NCI-H1436 (cell line): Measurements from ENCODE around the gene LRP4.

Source experiments
- DNase-seq: peaks from one replicate; lab custom pipeline; 2025; lab: John Stamatoyannopoulos, UW

Gene LRP4

DNA sequence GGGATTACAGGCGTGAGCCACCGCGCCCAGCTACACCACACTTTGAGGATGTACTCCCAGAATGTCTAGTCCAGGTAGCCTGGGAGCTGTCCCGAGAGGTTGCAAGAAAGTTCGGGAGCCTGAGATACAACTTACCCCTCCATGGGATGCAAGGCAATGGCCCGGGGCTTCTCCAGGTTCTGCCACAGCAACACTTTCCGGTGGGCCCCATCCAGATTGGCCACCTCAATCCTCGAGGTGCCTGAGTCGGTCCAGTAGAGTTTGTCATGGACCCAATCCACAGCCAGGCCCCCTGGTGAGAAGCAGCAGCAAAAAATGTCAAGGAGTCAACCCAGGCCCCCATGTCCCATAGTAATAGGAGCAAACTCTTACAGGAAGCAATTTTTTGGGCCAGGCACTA is 25.5 kb downstream of the LRP4 start:
- DNase-seq, result no peak

DNA sequence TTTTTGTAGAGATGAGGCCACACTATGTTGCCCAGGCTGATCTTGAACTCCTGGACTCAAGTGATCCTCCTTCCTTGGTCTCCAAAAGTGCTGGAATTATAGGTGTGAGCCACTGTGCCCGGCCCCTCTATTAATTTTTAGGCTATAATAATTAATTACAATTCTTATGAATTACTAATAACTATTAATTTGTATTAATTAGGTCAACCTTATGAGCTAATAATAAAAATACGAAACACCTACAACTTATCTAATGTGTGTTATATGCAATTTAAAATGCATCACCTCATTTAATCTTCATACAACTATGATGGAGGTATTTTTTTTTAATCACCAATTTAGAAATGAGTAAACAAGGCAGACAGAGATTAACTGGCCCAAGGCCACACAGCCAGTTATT is 26.2 kb downstream of the LRP4 start:
- DNase-seq, result no peak

DNA sequence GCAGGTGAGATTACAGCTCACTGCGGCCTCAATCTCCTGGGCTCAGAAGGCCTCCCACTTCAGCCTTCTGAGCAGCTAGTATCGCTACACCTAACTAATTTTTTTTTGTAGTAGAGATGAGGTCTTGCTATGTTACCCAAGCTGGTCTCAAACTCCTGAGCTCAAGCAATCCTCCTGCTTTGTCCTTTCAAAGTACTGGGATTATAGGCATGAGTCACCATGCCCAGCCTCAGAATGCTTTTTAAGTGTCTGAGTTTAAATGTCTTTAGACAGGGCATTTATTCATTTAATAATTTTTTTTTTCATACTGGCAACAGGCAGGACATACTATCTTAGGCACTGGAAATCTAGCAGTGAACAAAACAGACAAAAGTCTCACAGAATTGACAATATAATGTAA is 27.7 kb downstream of the LRP4 start:
- no peak for DNase-seq

DNA sequence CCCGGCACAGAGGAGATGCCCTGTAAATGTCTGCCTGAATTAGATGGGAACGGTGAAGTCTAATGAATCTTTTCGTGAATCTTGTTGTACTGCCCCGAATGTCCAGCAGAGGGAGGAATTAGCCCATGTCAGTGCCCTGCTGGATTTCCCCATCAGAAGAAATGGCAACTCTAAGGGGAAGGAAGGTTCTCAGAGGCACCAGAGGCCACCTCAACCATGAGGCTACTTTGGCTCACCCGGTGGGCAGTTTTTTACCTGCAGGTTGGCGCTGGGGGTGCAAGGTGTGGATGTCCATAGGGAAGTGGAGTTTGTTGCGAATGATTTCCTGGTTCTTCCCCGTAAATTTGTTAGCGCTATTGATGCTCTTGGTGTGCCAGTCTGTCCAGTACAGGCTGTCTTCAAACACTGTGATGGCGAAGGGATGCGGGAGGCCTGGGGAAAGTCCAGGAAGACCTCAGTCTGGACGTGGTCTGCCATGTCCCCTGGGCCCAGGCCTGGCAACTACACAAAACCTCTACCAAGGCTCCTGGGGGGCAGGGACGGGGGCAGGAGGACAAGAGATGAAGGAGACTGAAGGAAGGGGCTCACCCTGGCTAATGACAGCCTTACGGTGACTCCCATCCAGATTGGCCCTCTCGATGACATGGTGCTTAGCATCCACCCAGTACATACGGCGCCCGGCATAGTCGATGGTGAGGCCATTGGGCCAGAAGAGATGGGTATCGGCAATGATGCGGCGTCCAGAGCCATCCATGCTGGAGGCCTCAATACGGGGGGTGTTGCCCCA is 28.5 kb downstream of the LRP4 start:
- DNase-seq, result peak; percentile 70

DNA sequence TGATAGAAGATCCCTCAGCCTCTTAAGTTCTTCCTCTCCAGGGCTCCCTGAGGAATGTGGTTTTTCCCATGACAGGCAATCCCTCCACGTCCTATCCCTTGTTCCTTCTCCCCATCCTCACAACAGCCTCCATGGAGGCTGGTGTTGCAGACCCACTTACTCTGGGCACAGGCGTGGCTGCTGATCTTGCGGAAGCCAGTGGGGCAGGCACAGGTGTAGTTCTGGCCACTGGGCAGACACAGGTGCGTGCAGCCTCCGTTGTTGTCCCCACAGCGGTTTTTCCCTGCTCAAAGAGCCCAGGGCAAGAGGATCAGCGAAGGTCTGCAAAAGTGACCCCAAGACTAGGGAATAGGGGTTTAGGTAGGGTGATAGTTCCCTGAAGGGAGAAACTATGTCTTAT is 29.1 kb downstream of the LRP4 start:
- DNase-seq, result no peak

DNA sequence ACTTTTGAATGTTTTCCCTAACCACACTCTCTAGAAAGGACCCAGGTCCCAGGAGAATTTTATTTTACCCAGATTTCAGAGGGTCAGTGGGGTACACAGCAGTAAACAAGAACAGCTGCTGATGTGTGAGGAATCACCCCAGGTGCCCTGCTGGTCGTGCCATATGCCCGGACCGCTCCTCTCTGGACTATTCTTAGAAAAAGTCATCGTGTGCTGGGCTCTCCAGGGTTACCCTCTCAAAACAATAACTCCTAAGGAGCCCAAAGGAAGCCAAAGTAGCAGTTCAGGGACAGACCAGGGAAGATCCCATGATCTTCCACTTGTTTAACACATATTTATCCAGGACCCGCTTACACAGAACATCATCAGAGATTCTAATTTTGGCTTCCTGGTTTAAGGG is 29.7 kb downstream of the LRP4 start:
- DNase-seq, result no peak

DNA sequence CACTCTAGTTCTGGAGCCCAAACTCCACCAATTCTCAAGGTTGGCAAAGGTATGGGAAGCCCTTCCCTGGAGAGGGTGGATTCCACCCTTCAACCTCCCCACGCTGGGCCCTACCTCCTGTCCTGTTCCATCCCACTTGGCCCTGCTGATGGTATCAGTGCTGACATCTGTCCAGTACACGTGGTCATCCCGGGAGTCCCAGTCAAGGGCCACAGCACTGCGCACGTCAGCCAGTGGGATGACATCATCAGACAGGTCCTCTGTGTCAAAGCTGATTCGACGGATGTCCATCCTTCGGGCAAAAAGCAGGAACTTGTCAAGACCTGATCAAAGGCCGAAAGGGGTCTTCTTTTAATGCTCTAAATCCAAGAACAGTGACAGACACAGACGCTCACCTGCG is 32.1 kb downstream of the LRP4 start:
- no peak for DNase-seq

DNA sequence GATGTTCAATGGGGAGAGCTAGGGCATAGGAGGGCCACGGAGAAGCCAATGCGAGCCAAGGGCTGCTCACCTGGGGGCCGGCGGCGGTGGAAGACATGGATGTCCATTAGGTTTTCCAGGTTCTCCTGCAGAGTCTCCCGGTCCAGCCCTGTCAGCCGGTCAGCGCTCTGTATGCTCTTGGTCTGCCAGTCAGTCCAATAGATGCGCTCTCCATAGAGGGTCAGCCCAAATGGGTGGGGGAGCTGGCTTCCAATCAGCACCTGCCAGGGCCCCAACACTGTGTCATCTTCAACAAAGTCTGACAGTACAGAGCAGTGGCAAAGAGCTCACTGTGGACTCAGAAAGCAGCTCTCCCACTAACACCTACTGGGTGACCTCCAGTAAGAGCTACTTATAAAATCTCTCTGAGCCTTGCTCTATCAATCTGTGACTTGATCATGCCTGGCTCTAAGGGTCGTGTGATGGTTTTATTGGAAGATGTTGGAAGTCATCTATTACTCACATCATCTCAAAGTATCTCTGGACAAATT is 39.2 kb downstream of the LRP4 start:
- DNase-seq, result no peak

DNA sequence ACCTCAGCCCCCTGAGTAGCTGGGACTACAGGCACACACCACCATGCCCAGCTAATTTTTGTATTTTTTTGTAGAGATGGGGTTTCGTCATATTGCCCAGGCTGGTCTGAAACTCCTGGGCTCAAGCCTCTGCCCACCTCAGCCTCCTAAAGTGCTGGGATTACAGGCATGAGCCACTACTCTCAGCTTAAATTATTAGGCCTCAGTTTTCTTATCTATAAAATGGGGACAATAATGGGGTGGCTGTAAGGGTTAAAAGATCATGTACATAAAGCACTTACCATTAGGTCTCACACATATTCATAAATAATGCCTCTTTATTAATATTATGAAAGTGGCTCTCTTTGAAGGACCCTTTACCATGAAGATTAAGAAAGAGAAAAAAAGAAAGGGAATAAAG is 40.8 kb downstream of the LRP4 start:
- DNase-seq, result no peak

DNA sequence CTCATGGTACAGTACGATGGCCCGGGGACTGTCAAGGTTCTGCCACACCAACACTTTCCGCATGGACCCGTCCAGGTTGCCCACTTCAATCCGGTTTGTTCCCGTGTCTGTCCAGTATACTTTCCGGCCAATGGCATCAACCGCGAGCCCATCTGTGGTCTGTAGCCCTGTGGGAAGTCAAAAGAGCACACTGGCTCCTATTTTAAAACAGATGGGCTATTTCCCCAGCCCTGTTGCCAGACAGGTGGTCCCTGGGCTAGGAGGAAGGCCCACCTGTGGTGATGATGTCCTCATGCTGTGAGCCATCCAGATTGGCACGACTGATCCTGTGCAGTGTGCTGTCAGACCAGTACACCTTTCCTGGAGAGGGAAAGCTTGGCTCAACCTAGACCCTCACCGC is 41.9 kb downstream of the LRP4 start:
- DNase-seq, result no peak

DNA sequence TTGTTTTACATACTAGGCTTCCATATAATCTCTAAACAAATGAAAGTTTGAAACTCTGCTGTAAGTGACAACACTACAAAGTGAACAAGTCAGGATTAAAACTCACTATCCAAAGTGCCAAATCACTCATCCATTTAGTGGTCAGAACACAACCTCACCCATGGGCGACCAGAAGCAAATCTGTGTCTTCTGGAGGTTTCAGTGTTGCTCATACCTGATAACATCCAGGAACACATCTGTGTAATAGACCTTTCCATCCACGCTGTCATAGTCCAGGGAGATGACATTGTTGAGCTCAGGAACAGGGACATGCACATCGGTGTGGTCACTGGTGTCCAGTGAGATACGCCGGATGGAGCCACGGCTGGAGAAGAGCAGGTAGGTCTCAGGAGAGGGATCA is 43.8 kb downstream of the LRP4 start:
- no peak for DNase-seq

DNA sequence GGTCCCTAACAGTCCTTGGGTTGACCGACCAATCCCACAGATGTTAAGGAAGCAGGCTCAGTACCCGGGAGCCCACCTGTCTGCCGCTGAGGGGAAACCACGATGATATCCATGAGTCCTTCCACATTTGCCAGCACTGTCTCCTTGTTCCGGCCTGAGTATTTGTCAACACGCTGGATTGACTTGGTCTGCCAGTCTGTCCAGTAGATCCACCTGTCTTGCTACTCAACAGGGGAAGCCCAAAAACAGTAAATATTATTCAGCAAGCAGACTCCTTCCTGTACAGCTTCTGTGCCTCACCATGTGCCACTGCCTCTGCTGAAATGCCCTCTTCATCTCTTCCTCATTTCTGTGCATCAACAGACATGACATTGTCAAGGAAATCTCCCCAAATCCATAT is 49.4 kb downstream of the LRP4 start:
- no peak for DNase-seq

DNA sequence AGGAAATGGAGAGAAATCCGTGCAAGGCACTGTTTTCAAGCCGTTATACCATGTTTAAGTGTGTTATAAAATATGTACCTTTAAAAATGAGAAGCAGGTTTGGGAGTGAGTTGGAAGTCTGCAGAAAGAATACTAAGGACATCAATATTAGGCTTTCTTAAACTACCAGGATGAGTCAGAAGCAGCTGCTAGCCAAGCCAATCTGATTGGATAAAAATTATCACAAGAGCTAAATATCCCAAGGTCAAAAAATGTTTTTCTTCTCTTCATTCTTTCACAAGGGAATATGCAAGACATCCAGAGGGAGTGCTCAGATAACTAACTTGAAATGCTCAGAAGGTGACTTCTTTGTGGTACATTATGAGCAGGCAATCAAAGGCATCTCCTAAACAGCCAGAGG is 53.0 kb downstream of the LRP4 start:
- DNase-seq, result no peak

DNA sequence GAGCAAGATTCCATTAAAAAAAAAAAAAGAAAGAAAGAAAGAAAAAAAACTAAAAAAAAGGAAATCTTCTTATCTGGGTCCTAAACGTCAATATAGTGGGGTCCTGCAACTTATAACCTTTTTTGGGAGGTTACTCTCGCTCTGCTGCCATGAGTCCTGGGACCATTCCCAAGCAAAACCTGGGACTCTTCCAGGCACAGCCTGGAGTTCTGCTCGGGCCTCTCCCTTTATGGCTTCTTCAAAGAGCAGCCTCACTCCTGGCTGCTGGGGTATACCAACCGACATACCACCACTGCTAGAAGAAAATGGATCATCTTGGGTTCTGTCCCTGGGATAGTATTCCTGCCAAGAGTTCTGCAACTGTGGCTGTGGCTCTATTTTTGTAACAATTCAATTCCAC is 58.1 kb downstream of the LRP4 start:
- no peak for DNase-seq

DNA sequence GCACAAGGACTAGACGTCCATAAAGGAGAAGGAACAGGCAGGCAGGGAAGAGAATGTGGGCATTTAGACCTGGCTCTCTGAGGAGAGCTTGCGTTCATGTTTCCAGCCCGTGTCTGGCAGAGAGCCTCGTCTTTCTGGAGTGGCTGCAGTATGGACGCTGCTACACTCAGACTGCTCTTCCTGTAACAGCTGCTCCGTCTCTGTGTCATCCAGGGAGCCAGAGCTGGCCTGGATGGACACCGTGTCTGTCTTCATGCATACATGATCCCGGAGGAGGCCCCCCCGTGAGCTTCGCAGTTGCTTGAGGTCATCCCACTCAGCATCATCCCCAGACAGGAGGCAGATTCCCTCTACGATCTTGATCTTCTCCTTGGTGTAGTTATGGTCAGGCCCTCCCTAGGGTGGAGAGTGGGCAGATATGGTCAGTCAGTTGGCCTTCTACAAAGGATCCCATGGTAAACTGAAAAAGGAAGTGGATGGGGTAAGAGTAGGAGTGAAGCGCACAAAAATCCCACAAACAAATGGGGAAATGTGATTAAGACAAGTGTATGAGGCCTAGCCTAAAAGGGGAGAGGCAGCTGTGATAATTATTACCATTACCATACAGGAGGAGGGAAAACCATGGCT is 59.3 kb downstream of the LRP4 start:
- DNase-seq, result no peak

DNA sequence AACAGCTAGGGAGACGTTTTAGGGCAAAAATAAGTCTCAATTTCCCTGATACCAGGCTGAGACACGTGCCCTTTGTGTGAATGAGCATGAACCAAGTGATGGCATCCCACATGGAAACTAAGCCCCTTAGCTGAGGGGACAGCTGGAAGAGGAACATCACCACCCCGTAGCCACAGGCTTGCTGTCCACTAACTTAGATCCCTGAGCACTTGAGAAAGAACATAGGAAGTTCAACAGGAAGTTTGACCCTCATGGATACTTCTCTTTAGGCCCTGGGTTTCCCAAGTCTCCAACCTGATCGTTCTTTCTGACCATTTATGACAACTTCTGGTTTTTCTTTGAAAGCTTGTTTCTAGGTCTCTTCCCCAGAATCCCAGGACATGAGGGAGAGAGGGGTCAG is 60.7 kb downstream of the LRP4 start:
- no peak for DNase-seq

DNA sequence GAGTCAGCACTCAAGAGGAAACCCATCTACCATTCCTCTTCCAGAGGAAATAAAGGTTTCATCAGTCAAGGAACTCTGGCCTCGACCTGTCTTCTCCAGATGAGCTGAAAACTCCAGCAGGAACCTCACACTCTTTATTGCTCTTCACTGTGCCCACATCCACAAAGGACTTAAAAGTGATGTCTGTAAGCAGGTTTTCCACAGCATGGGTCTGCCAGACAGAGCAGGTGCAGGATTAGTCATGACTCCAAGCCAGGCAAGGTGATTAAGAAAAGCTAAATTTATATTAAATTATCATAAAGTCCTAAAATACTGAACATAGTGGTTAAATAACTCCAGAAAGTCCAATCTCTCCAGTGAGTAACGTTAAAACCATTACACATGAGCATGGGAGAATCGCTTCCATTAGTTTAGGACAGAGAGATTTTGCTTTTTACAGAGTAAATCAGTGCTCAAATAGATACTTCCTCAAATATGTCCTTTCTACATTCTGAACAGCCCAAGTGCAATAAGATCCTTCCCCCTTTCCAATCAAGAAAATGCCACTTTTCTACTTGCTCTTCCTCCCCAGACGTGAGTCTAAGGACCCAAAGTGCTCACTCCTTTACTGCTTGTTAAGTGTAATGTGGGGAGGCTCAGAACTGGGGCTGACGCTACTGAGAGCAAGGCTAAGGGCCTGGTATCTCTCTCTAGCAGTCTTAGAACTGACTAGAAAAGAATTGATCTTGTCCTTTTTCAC is 61.6 kb downstream of the LRP4 start:
- DNase-seq, result no peak

DNA sequence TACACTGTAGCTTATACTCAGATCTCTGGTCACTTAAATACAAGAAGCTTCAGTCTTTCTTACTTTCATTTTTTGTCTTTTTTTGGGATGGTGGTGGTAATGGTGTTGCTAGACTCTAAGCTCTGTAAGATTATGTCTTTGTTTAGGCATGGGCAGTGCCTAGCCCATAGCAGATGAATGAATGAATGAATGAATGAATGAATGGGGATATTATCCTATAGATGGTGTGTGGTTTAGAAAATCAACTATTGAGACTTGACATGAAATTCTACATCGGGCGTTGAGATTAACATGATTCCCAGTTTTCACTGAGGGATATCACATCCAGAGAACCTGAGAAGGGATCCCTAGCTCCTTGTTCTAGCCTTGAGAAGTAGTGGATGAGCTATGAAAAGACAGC is 62.5 kb downstream of the LRP4 start:
- no peak for DNase-seq

DNA sequence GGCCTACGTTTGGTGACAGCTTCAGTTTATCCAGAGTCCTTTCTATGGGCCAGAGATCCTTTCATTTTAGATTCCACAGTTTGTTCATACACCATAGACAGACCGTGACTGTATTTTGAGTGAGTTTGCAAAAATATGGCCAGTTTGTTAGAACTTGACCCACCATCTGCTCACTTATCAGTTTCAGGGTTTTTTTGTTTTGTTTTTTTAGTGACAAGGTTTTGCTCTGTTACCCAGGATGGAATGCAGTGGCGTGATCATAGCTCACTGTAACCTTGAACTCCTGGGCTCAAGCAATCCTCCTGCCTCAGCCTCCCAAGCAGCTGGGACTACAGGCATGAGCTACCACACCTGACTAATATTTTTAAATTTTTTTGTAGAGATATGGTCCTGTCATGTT is 63.2 kb downstream of the LRP4 start:
- no peak for DNase-seq

DNA sequence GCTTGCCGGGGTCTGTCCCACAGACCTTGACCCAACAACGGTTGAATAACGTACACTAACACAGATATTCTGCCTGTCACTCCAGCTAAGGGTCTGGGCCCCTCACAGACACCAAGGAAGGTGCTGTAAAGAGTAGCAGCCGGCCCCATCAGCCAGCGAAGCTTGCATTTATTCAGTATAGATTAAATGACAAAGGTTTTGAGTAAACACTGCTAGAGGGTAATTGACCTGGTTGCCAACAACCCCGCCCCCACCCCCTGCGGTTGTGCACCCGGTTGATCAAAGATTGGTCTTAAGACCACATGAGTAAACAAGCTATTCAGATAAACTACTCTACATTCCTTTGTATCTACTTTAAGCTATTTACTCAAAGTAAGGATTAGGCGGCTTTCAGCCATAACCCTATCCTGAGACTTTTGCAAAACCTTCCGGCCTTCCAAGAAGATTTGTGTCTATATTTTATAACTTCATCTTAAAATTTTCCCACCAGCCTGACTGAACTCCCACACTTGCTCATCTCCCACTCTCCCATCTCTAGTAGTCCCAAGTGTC is 67.4 kb downstream of the LRP4 start:
- DNase-seq, result no peak

DNA sequence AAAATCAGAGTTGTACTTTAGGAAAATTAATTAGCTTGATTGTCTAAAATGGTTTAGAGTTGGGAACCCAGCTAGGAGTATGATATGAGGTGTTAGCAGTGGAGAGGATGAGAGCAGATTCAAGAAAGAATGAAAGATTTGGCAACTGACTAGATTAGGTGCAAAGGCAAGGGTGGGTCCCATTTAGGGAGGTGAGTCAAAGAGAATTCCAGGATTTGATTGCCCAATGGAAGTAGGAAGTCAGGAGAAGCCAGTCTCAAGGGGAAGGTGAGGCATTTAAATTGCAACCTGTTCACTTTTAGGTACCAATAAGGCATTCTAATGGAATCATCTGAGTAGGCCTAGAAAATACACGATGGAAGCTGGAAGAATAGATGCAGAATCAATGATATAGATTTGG is 68.7 kb downstream of the LRP4 start:
- no peak for DNase-seq

DNA sequence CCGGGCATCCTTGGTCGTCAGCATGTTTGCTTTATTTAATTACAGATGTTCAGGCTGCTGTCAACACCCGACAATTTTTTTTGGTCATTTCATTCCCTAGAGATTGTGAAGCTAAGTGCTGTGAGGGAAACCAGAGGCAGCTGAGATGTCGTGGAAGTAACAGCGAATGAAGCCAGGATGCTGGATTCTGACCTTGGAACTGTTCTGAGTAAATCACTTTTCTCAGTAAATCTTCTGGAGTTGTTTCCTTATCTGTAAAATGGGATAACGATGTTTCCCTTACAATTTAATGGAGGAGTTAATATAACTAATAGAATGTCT is 71.9 kb downstream of the LRP4 start:
- DNase-seq, result no peak
